NCI-H1436 (cell line): ENCODE measurements around the gene MPIG6B.
A peak's percentile ranks its signal among the peaks of the same experiment; 100 is the strongest.

Experiments
- DNase-seq: peaks from one replicate; lab custom pipeline; 2025; lab: John Stamatoyannopoulos, UW

The MPIG6B gene

DNA sequence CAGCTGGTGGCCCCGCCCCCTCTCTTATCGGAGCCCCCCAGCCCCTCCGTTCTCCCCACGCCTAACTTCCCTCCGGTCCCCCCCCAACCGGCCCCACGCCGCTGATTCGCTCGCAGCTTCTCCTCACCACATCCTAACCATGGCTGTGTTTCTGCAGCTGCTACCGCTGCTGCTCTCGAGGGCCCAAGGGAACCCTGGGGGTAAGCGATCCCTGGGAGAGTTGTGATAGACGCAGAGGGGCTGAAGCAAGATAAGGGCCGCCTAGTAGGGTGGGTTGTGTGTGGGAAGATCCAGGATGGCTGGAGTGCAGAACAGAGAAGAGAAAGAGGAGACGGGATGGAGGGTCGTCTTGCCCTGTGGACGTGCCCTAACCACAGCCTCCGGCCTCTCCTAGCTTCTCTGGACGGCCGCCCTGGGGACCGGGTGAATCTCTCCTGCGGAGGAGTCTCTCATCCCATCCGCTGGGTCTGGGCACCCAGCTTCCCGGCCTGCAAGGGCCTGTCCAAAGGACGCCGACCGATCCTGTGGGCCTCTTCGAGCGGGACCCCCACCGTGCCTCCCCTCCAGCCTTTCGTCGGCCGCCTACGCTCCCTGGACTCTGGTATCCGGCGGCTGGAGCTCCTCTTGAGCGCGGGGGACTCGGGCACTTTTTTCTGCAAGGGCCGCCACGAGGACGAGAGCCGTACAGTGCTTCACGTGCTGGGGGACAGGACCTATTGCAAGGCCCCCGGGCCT, at the start of gene MPIG6B:
TSS of gene MPIG6B (plus strand) at position 129 of the 735 bp plus-strand sequence. CDS start at position 140, 11 bp downstream.
- DNase-seq: peak; percentile 71

DNA sequence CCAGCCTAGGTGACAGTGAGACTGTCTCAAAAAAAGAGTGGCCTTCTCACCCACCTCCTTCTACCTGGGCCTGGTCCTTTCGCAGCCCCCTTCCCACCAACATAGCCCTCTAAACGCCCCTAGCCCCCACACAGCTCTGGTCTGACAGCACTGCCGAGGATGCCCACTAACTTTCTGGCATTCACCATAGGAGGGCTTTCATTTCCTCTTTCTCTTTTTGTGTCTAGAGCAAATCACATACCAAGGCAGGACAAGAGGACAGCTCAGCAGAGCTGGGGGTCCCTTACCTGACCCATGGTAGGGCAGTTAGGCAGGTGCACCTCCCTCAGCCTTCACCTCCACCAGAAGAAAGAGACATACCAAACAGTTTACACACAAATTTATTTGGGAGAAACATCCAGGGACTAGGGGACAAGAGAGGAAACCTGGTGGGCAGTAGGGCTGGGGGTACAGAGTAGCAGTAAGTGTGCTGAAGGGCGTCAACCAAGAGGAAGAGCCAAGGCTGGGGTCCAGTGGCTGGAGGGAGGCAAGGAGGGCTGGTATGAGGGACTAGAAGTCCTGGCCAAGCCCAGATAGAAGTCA, 46.8 kb upstream of the MPIG6B start:
- DNase-seq: no peak

DNA sequence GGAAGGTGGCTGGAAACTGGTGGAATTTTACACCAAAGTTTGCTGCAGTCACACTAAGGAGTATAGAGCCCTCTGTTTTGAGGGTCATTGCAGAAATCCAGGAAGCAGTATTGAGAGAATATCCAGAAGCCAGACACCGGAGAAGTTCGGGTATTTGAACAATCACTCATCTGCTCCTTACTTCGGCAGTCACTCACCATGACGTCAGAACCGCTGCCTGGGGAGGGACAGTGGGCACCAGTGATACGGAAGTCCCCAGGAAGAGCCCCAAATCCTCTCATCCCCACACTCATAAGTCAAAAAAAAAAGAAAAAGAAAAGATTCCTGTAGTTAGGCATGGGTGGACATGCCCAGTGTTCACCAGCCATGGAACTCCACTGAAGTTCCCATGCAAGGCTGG, 46.3 kb upstream of the MPIG6B start:
- DNase-seq: no peak

DNA sequence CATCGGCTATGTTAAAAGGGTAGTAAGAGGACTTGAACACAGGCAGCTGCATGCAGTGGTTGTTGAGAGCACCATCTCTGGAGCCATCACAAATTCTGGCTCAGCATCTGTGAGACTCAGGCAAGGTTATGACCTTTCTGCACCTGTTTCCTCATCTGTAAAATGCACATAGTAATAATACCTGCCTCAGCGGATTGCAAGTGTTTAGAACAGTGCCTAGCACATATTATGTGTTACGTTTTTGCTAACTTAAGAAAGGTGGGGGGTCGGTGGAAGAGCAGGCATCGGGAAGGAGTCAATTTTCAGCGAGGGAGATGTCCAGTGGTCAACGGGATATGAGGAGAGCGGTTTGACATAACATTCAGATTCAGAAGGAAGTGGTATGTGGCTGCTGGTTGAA, 45.2 kb upstream of the MPIG6B start:
- DNase-seq: no peak

GRCh38 chr6:31680226-31681134, 42.7 kb upstream of the MPIG6B start, which contains the start of gene LY6G5C:
Gene LY6G5C (minus strand): TSS chr6:31681067. CDS start chr6:31680373, 694 bp downstream.
- DNase-seq: peak; percentile 69

DNA sequence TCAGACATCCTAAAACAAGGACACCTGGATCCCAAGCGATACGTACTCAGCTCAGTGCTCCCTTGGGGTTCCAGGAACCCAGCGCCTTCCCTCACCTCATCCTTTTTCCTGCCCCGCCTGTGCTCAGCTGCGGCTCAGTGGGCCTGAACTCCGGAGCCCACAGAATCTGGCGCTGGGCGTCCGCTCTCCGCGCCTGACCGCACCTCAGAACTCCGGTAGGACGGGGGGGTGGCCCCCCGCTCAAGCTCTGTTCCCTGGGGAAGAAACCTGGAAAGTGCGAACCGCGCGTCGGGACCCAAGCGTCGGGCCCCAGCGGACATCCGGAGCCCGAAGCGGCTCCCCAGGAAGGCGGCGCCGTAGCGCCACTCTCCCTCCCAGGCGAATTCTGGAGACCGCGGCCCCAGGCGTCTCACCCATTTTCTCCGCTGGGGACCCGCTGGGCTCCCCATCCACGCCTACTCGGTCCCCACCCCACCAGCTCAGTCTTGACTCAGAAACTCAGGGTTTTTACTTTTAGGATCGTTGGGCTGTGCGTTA, 42.0 kb upstream of the MPIG6B start:
- DNase-seq: peak; percentile 54

- DNase-seq: no peak
Observed at GRCh38 chr6:31683591-31683990, 39.6 kb upstream of the MPIG6B start.

GRCh38 chr6:31686483-31686882, 36.7 kb upstream of the MPIG6B start:
- DNase-seq: no peak

DNA sequence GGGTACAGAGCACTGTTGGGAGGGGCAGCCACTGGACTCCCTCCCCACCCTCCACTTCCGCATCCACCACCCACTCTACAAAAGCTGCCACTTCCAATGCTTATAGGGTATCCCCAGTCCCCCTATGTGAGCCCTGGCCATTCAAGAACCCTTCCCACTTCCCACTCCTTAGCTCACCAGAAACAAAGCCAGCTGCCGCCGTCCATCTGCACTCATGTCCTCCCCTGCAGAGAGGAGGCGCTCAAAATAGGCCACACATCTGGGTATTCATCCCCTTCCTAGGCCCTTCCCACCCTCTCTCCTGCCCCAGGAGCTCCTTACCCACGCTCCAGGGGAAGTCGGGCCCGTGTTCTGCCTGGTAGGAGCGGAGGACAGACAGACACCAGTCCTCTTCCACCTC, 35.9 kb upstream of the MPIG6B start:
- no peak for DNase-seq

- DNase-seq: no peak
Observed at GRCh38 chr6:31687860-31688693, 35.1 kb upstream of the MPIG6B start.

- DNase-seq: no peak
Observed at GRCh38 chr6:31689249-31690110, 33.7 kb upstream of the MPIG6B start.

- DNase-seq: no peak
Observed at GRCh38 chr6:31690231-31691077, 32.7 kb upstream of the MPIG6B start.

- no peak for DNase-seq
Observed at GRCh38 chr6:31691078-31691463, 32.1 kb upstream of the MPIG6B start.

- no peak for DNase-seq
Observed at GRCh38 chr6:31691564-31692108, 31.5 kb upstream of the MPIG6B start.

GRCh38 chr6:31692353-31692752, 30.8 kb upstream of the MPIG6B start:
- DNase-seq: no peak

- no peak for DNase-seq
Observed at GRCh38 chr6:31692886-31693285, 30.3 kb upstream of the MPIG6B start.

DNA sequence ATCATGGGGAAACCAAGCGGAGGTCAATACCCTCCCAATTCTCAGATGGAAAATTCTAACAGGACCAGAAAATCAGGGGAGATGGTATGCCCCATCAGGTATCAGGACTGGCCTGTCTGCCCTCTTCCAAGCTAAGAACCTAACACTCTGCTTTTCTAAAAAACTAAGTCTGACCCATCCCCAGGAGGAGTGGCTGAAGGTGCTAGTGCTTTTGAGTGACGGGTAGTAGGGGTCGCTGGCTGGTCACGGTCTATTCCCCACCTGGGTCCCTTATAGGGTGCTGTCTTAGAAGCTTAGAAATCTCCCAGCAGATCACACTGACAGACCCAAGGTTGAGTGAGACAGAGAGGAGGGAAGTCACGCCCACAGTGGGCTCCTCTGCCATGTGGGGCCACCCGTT, 29.6 kb upstream of the MPIG6B start:
- DNase-seq: no peak

- DNase-seq: no peak
Observed at GRCh38 chr6:31697555-31697954, 25.6 kb upstream of the MPIG6B start.

DNA sequence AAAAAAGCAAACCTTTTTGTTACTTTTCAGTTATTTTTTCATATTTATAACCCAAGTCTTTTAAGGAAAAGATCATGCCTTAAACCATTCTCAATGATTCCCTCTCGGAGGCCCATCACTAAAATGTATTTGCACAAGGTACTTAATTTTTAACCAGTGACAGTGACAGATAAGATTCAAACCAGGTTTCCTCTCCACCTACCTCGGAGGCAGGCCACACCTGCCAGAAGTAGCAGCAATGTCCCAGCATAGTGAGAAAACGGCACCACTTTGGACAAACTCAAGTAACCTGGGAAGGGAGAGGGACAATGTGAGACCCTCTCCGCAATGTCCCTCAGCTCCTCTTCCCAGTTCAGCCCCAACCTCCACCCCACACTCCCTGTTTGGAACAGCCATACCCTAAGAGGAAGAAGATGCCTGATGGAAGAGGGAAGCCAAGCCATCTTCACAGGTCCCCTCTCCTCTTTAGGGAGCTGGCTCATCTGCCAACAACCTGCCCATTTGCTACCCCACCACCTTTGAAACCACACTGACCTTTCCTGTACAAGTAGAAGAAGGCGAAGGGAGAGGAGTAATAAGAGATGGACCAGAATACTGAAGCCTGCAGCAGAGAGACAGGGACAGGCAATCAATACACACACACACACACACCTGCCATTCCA, 22.3 kb upstream of the MPIG6B start:
- DNase-seq: no peak
